ENCODE measurements around the gene TNIK. TPM values are rescaled to one million over a fixed set of nuclear protein-coding genes. Genes with fewer than 3 reads are reported as not detected.
"Not testable (repeated sequence)": the region's sequence is repeated elsewhere in the genome, so short reads cannot be mapped to it uniquely, and the experiment has no call there.

Gene TNIK
- total and polyA plus RNA-seq, 10 of the 15 experiments (the other 5 are each of a cell fraction or from before 2014, with no cell fraction given), result 13.9 to 74.3 (median 48.2) TPM

GRCh38 chr3:171289291-171289690 lies 170.9 kb downstream of the TNIK start:
- H3K9me3 ChIP-seq (replicated peaks; ENCODE audit: control insufficient read depth, insufficient read depth, low read length), result peaks cover 2% of the 10 kb centered on the region; the same call in 2 of the 3 replicates
- no peak for TF ChIP-seq SMC3 (IDR thresholded peaks at IDR 0.05; ENCODE audit: borderline replicate concordance, low read length)
- TF ChIP-seq RB1 (IDR thresholded peaks at IDR 0.05; ENCODE audit: borderline replicate concordance), result no peak
- no peak for TF ChIP-seq FOXK2 (IDR thresholded peaks at IDR 0.05)
- no peak for TF ChIP-seq FOS (IDR thresholded peaks at IDR 0.05; ENCODE audit: borderline replicate concordance, extremely low read depth, insufficient read length)
- no peak for TF ChIP-seq ATF7 (IDR thresholded peaks at IDR 0.05; ENCODE audit: low read depth)
- TF ChIP-seq POLR2AphosphoS5 (IDR thresholded peaks at IDR 0.05; ENCODE audit: low read length), result no peak
- TF ChIP-seq ZNF592 (IDR thresholded peaks at IDR 0.05), result no peak
- TF ChIP-seq EP300 (IDR thresholded peaks at IDR 0.05; ENCODE audit: borderline replicate concordance in 1 of 2, control insufficient read depth in 1 of 2, low read depth in 2 of 2, low read length in 2 of 2), result no peak
- DNase-seq (ENCODE audit: low read depth, low spot score), result no peak
- SMC1A ChIA-PET (ENCODE audit: uncharacterized antibody, unreplicated experiment), result interaction anchor here (0.6 to 7.7 kb wide), 15 partner anchors 10 to 201 kb away, joined by 3 to 70 read pairs (median 4); no protein-coding TSS in a partner anchor
- peaks cover 75% of the 10 kb centered on the region for H3K79me2 ChIP-seq (ENCODE audit: control insufficient read depth, insufficient read depth, low read length)
- POLR2A ChIA-PET, result interaction anchor here (1.8 kb wide), 1 partner anchor 8 kb away, joined by 4 read pairs; no protein-coding TSS in a partner anchor
- H3K4me2 ChIP-seq (ENCODE audit: control insufficient read depth, insufficient read depth), result no peak overlapping the region
- CTCF ChIA-PET, result interaction anchor here (1.0 to 1.5 kb wide), 3 partner anchors 20 to 52 kb away, joined by 3 to 4 read pairs (median 3); no protein-coding TSS in a partner anchor
- FAIRE-seq, result no peak
- ATAC-seq, result no peak
- in situ Hi-C loops (cut with MboI) (no loop called here), intact Hi-C loops (cut with micrococcal nuclease; ENCODE audit: unreplicated experiment) (loop anchor here (10.0 kb wide), 1 partner anchor 276 kb away; no protein-coding TSS in a partner anchor)
- H2AFZ ChIP-seq (ENCODE audit: control insufficient read depth, low read depth, low read length), result no peak overlapping the region
- H3K4me3 ChIP-seq, result no peak overlapping the region
- no peaks in the 10 kb centered on the region for H3K36me3 ChIP-seq (ENCODE audit: control insufficient read depth in 2 of 2, insufficient read depth in 2 of 2, low read length in 1 of 2)
- H3K9ac ChIP-seq (ENCODE audit: control insufficient read depth, insufficient read depth, low read length), result no peak overlapping the region
- RAD21 ChIA-PET (ENCODE audit: unreplicated experiment), result interaction anchor here (0.7 to 5.3 kb wide), 3 partner anchors 28 to 102 kb away, joined by 3 to 24 read pairs (median 4); no protein-coding TSS in a partner anchor
- H3K4me1 ChIP-seq (ENCODE audit: control insufficient read depth, insufficient read depth, low read length), result peaks cover 47% of the 10 kb centered on the region
- H3K27ac ChIP-seq (ENCODE audit: control insufficient read depth, insufficient read depth), result no peak overlapping the region
- H4K20me1 ChIP-seq (ENCODE audit: control insufficient read depth, insufficient read depth), result no peaks in the 10 kb centered on the region
- no TSS peak for BruUV-seq (replicated peaks)
- H3K27me3 ChIP-seq (replicated peaks in 1 of 2; ENCODE audit: control insufficient read depth in 2 of 2, insufficient read depth in 2 of 2, low read length in 1 of 2), result no peaks in the 10 kb centered on the region

- ATAC-seq; FAIRE-seq; H4K20me1 ChIP-seq (ENCODE audit: control insufficient read depth, insufficient read depth); POLR2A ChIA-PET; H3K9ac ChIP-seq (ENCODE audit: control insufficient read depth, insufficient read depth, low read length); H3K9me3 ChIP-seq (replicated peaks; ENCODE audit: control insufficient read depth, insufficient read depth, low read length); H2AFZ ChIP-seq (ENCODE audit: control insufficient read depth, low read depth, low read length); H3K4me3 ChIP-seq; H3K36me3 ChIP-seq (ENCODE audit: control insufficient read depth in 2 of 2, insufficient read depth in 2 of 2, low read length in 1 of 2); BruUV-seq (replicated peaks); CTCF ChIA-PET; in situ Hi-C loops (cut with MboI); H3K27me3 ChIP-seq (replicated peaks in 1 of 2; ENCODE audit: control insufficient read depth in 2 of 2, insufficient read depth in 2 of 2, low read length in 1 of 2); DNase-seq (ENCODE audit: low read depth, low spot score): not testable (repeated sequence)
- ChIA-PET RAD21 (ENCODE audit: unreplicated experiment) (interaction anchor here (10.2 kb wide), 1 partner anchor 60 kb away, joined by 97 read pairs; no protein-coding TSS in a partner anchor), SMC1A (ENCODE audit: uncharacterized antibody, unreplicated experiment) (interaction anchor here (7.9 to 28.2 kb wide), 2 partner anchors 35 to 100 kb away, joined by 65 to 657 read pairs; no protein-coding TSS in a partner anchor)
- Histone ChIP-seq H3K4me1 (ENCODE audit: control insufficient read depth, insufficient read depth, low read length) (peaks cover 53% of the 10 kb centered on the region), H3K4me2 (ENCODE audit: control insufficient read depth, insufficient read depth) (peak overlapping the region; percentile 40), H3K79me2 (ENCODE audit: control insufficient read depth, insufficient read depth, low read length) (peaks cover 81% of the 10 kb centered on the region), H3K27ac (ENCODE audit: control insufficient read depth, insufficient read depth) (peak overlapping the region; percentile 82)
- WGBS (ENCODE audit: insufficient coverage, insufficient replicate concordance, low lambda C conversion rate, missing lambda C conversion rate), result 92% methylated on average over 3 of the region's 3 CpGs
- intact Hi-C loops (cut with micrococcal nuclease; ENCODE audit: unreplicated experiment), result loop anchor here (10.0 kb wide), 1 partner anchor 277 kb away; no protein-coding TSS in a partner anchor
Observed at GRCh38 chr3:171287761-171288160, 172.4 kb downstream of the TNIK start.

All from GM12878 (cell line).